Esophagus squamous epithelium (tissue), 5 donors: ENCODE measurements around the gene HARBI1. TPM values are rescaled to one million over a fixed set of nuclear protein-coding genes. Genes with fewer than 3 reads are reported as not detected.
A peak's percentile ranks its signal among the peaks of the same experiment; 100 is the strongest.

Experiments
- DNase-seq: peaks from one replicate; lab custom pipeline; 2025; lab: John Stamatoyannopoulos, UW
- H3K27ac ChIP-seq, 4 donors: fragments of 200-600 bp; sonication (generic); one replicate each; pipeline ENCODE4 v1.5.1; 2016 to 2019; ENCODE audit warnings: mild to moderate bottlenecking in 1 of 4
- H3K27me3 ChIP-seq, 4 donors: fragments of 200-600 bp; sonication (generic); 1 replicate in 3 of 4; 2 replicates in 1 of 4; pipeline versions ENCODE4 v1.5.1 to v1.6.0; 2017 to 2021; ENCODE audit warnings: antibody characterized with exemption in 1 of 4
- H3K36me3 ChIP-seq, 3 donors: fragments of 200-600 bp; sonication (generic); one replicate each; pipeline ENCODE4 v1.5.1; 2016 to 2019
- H3K4me1 ChIP-seq, 3 donors: fragments of 200-600 bp; sonication (generic); one replicate each; pipeline ENCODE4 v1.5.1; 2017 to 2019
- H3K4me3 ChIP-seq, 4 donors: fragments of 200-600 bp; sonication (generic); 1 replicate in 3 of 4; 2 replicates in 1 of 4; pipeline ENCODE4 v1.5.1; 2016 to 2019; ENCODE audit warnings: mild to moderate bottlenecking in 2 of 4, moderate library complexity in 1 of 4
- H3K9me3 ChIP-seq, 3 donors: fragments of 200-600 bp; sonication (generic); one replicate each; pipeline ENCODE4 v1.5.1; 2016 to 2019
- CTCF ChIP-seq, 6 experiments: fragments of 450-650 bp in 4 of 6; fragments of 200-600 bp in 2 of 6; sonication (generic) in 2 of 6; IDR thresholded peaks; one replicate each; pipeline ENCODE4 v1.5.1; 2016 to 2019; ENCODE audit warnings: antibody characterized with exemption in 6 of 6, mild to moderate bottlenecking in 4 of 6, moderate library complexity in 4 of 6
- POLR2A ChIP-seq, 4 donors: fragments of 450-650 bp; IDR thresholded peaks; one replicate each; pipeline ENCODE4 v1.6.1; 2017; ENCODE audit warnings: antibody characterized with exemption in 4 of 4, mild to moderate bottlenecking in 4 of 4, moderate library complexity in 3 of 4
- WGBS, 2 donors: methylation state at CpG; one replicate each; pipeline ENCODE4 v1.1.5; 2018; 5-methylcytosine and 5-hydroxymethylcytosine counted together
- intact Hi-C: fragments of 100-400 bp; cut with DNase I; formaldehyde crosslinking; loops from one replicate; pipeline ENCODE4 v1.15.0; 2022
- total RNA-seq, 4 donors: library from RNA; depleted of rRNA; stranded (reverse); fragments of >200 nt; gene quantifications; one replicate each; pipeline ENCODE4 v1.1.0, GENCODE V29; 2016
- donor health status: DM: yes; HTN: yes; CAD: no.

HARBI1 gene
- total RNA-seq, 4 donors from 2014 or later, result 1.3 to 4.2 (median 2.2) TPM

DNA sequence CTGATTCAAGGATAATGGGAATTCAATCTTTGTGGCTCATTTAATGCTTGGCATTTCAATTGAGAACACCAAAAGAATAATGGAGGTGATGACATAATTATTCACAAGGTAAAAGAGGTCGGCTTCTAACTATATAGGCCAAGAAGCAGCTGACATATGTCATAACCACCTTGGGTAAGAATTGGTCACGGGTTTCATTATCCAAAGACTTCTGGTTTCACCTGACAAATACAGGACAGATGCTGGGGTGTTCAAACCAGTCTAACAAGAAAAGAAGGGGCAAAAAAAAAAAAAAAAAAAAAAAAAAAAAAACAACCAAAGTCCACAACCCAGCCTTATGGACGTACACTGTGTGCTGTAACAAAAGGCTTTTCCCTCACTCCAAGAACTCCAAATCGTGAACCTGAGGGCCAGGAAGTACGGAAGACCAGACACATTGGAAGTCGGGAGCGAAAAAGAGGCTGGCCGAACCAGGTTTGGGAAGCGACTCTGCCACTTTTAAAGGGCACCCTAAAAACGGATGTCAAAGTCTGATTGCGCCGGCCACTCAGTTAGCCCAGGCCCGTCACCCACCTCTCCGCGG, 385 bp downstream of the HARBI1 start:
- TF ChIP-seq POLR2A (IDR thresholded peaks at IDR 0.05) (no peak), CTCF (IDR thresholded peaks at IDR 0.05) (no peak)
- Histone ChIP-seq H3K36me3 (peaks cover 0 to 22% (median 0%) of the 10 kb centered on the region in 3 donors), H3K4me3 (peak overlapping the region; percentile 92 to 100 (median 96)), H3K27me3 (no peaks in the 10 kb centered on the region), H3K9me3 (no peaks in the 10 kb centered on the region), H3K4me1 (peaks cover 10 to 56% (median 22%) of the 10 kb centered on the region in 3 donors), H3K27ac (peak overlapping the region; percentile 97 to 100 (median 99))
- WGBS, 2 donors, result 0 to 1% methylated on average over 8 to 12 of the region's 15 CpGs
- no peak for DNase-seq
- intact Hi-C loops, result no loop called here

GRCh38 chr11:46615756-46616155, 1.3 kb downstream of the HARBI1 start:
- H3K36me3 ChIP-seq, result peaks cover 0 to 13% (median 0%) of the 10 kb centered on the region in 3 donors
- peaks cover 10 to 53% (median 22%) of the 10 kb centered on the region in 3 donors for H3K4me1 ChIP-seq
- H3K27ac ChIP-seq, result peak overlapping the region in 2 of 4 donors; percentile 99 to 100
- TF ChIP-seq POLR2A (IDR thresholded peaks at IDR 0.05), result no peak
- TF ChIP-seq CTCF (IDR thresholded peaks at IDR 0.05), result no peak
- H3K9me3 ChIP-seq, result no peaks in the 10 kb centered on the region
- peak overlapping the region in 1 of 4 donors; percentile 100 for H3K4me3 ChIP-seq
- WGBS, 2 donors, result 76 to 90% methylated on average over 4 to 7 of the region's 7 CpGs
- DNase-seq, result no peak
- intact Hi-C loops, result no loop called here
- no peaks in the 10 kb centered on the region for H3K27me3 ChIP-seq

DNA sequence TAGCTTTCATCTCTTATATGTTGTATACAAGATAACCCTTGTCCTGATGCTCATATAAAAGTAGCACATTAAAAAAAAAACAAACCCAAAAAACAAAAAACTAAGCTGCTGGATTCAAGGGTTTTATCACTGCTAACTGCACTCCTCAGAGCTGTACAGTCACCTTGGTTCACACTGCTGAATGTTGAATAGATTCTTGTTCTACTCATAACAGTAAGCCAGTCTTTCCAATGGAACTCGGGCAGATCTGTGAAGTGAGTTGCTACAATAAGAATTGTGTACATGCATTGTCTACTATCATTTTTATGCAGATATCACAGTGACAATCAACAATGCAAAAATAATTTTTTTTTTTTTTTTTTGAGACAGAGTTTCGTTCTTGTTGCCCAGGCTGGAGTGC, 4.7 kb downstream of the HARBI1 start:
- WGBS, 2 donors, result 88 to 97% methylated on average over 2 of the region's 2 CpGs

GRCh38 chr11:46611526-46612304, 5.3 kb downstream of the HARBI1 start:
- peaks cover 7 to 23% (median 8%) of the 10 kb centered on the region in 3 donors for H3K4me1 ChIP-seq
- no peaks in the 10 kb centered on the region for H3K27me3 ChIP-seq
- no peak overlapping the region for H3K27ac ChIP-seq
- no peaks in the 10 kb centered on the region for H3K36me3 ChIP-seq
- TF ChIP-seq POLR2A (IDR thresholded peaks at IDR 0.05), result no peak
- TF ChIP-seq CTCF (IDR thresholded peaks at IDR 0.05), result no peak
- H3K9me3 ChIP-seq, result no peaks in the 10 kb centered on the region
- no peak overlapping the region for H3K4me3 ChIP-seq
- DNase-seq, result no peak
- intact Hi-C loops, result no loop called here
- WGBS, 2 donors, result 73 to 84% methylated on average over 3 to 5 of the region's 5 CpGs

More for the DNA sequence above, 4.7 kb downstream of the HARBI1 start:
- Histone ChIP-seq H3K27me3 (no peaks in the 10 kb centered on the region), H3K36me3 (no peaks in the 10 kb centered on the region), H3K4me1 (peaks cover 7 to 24% (median 8%) of the 10 kb centered on the region in 3 donors), H3K9me3 (no peaks in the 10 kb centered on the region), H3K4me3 (no peak overlapping the region), H3K27ac (no peak overlapping the region)
- TF ChIP-seq POLR2A (IDR thresholded peaks at IDR 0.05), result no peak
- no peak for TF ChIP-seq CTCF (IDR thresholded peaks at IDR 0.05)
- DNase-seq, result no peak
- intact Hi-C loops, result no loop called here

- no peaks in the 10 kb centered on the region for H3K9me3 ChIP-seq
- H3K27me3 ChIP-seq, result no peaks in the 10 kb centered on the region
- H3K4me1 ChIP-seq, result no peaks in the 10 kb centered on the region
- intact Hi-C loops, result no loop called here
- no peak for TF ChIP-seq POLR2A (IDR thresholded peaks at IDR 0.05)
- no peak for TF ChIP-seq CTCF (IDR thresholded peaks at IDR 0.05)
- H3K36me3 ChIP-seq, result no peaks in the 10 kb centered on the region
- 83 to 100% methylated on average over 1 to 2 of the region's 6 CpGs for WGBS, 2 donors
- no peak for DNase-seq
- H3K4me3 ChIP-seq, result no peak overlapping the region
- no peak overlapping the region for H3K27ac ChIP-seq
Observed at GRCh38 chr11:46609386-46609785, 7.6 kb downstream of the HARBI1 start.
